ENCODE results near the gene SESTD1. TPM values are rescaled to one million over a fixed set of nuclear protein-coding genes. Genes with fewer than 3 reads are reported as not detected.

Gene SESTD1
- total RNA-seq, 2 experiments from 2014 or later, result 8.7 to 10.2 TPM

DNA sequence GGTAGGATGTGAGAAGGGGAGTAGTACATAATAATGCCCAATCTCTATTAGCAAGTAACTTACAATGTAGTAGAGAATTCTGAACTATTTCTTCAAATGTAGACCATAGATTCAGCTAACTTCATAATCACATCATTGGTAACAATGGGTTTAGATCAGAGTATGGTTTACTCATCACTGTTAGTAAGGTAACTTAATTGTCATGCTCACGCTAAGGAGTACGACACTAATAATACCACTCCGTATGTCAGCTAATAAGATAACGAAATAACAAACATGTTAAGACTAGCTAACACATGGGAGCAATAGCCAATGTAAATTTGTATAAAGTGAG, 158.3 kb downstream of the SESTD1 start:
- intact Hi-C loops (cut with DNase I, micrococcal nuclease), result no loop called here
- Histone ChIP-seq H3K36me3 (ENCODE audit: insufficient read depth, low read length) (no peaks in the 10 kb centered on the region), H3K4me1 (ENCODE audit: insufficient read depth, low read length) (no peaks in the 10 kb centered on the region), H3K27me3 (ENCODE audit: control insufficient read depth in 1 of 2, insufficient read depth in 2 of 2, low read length in 2 of 2) (no peaks in the 10 kb centered on the region), H3K27ac (ENCODE audit: low read depth in 1 of 2, low read length in 2 of 2) (no peak overlapping the region), H3K9me3 (ENCODE audit: control insufficient read depth in 1 of 2, insufficient read depth in 1 of 2, low read length in 2 of 2) (no peaks in the 10 kb centered on the region), H3K4me3 (ENCODE audit: low read length) (no peak overlapping the region)
- no peaks in the 10 kb centered on the region for H3K36me3 Mint-ChIP-seq (ENCODE audit: low read depth)
- H3K27ac Mint-ChIP-seq, result no peak overlapping the region
- CTCF ChIA-PET, result no interaction called here
- POLR2A ChIA-PET, result interaction anchor here (1.4 to 1.7 kb wide), 2 partner anchors 15 to 75 kb away, joined by 3 read pairs; no protein-coding TSS in a partner anchor
- DNase-seq, result no peak
- TF ChIP-seq, protein P1, sequence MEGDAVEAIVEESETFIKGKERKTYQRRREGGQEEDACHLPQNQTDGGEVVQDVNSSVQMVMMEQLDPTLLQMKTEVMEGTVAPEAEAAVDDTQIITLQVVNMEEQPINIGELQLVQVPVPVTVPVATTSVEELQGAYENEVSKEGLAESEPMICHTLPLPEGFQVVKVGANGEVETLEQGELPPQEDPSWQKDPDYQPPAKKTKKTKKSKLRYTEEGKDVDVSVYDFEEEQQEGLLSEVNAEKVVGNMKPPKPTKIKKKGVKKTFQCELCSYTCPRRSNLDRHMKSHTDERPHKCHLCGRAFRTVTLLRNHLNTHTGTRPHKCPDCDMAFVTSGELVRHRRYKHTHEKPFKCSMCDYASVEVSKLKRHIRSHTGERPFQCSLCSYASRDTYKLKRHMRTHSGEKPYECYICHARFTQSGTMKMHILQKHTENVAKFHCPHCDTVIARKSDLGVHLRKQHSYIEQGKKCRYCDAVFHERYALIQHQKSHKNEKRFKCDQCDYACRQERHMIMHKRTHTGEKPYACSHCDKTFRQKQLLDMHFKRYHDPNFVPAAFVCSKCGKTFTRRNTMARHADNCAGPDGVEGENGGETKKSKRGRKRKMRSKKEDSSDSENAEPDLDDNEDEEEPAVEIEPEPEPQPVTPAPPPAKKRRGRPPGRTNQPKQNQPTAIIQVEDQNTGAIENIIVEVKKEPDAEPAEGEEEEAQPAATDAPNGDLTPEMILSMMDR (IDR thresholded peaks at IDR 0.05), result no peak
- H3K27me3 Mint-ChIP-seq, result no peaks in the 10 kb centered on the region
- H3K9me3 Mint-ChIP-seq, result no peaks in the 10 kb centered on the region
- peaks cover 27% of the 10 kb centered on the region for H3K4me1 Mint-ChIP-seq (ENCODE audit: low read depth)
- no peak for ATAC-seq (ENCODE audit: poor library complexity)
- no peak overlapping the region for H3K4me3 Mint-ChIP-seq

DNA sequence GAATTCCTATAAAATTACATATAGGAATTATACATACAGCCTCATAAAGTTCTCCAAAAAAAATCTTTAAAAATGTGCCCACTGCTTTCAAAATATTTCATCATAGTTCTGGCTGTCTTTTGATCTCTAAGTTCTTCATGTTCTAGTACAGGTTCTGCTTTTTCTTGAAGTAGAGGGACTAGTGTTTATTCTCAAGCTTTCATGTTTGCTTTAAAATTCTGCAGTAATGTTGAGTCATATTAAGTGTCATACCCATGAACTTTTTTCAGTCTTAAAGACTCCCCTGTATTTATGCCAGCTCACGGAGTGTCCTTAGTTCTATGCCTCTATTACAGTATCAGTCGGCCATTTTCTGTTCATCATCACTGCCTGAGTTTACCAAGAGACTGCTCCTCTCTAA, 159.9 kb downstream of the SESTD1 start:
- Mint-ChIP-seq H3K27ac (no peak overlapping the region), H3K9me3 (no peaks in the 10 kb centered on the region), H3K4me3 (no peak overlapping the region), H3K27me3 (no peaks in the 10 kb centered on the region), H3K36me3 (ENCODE audit: low read depth) (no peaks in the 10 kb centered on the region), H3K4me1 (ENCODE audit: low read depth) (peaks cover 27% of the 10 kb centered on the region)
- no peak overlapping the region for H3K4me3 ChIP-seq (ENCODE audit: low read length)
- ChIA-PET CTCF (no interaction called here), POLR2A (no interaction called here)
- ATAC-seq (ENCODE audit: poor library complexity) (no peak), DNase-seq (no peak)
- intact Hi-C loops (cut with DNase I, micrococcal nuclease), result no loop called here
- no peaks in the 10 kb centered on the region for H3K36me3 ChIP-seq (ENCODE audit: insufficient read depth, low read length)
- TF ChIP-seq, protein P1 (IDR thresholded peaks at IDR 0.05), result no peak
- H3K27me3 ChIP-seq (ENCODE audit: control insufficient read depth in 1 of 2, insufficient read depth in 2 of 2, low read length in 2 of 2), result no peaks in the 10 kb centered on the region
- no peaks in the 10 kb centered on the region for H3K9me3 ChIP-seq (ENCODE audit: control insufficient read depth in 1 of 2, insufficient read depth in 1 of 2, low read length in 2 of 2)
- no peak overlapping the region for H3K27ac ChIP-seq (ENCODE audit: low read depth in 1 of 2, low read length in 2 of 2)
- H3K4me1 ChIP-seq (ENCODE audit: insufficient read depth, low read length), result no peaks in the 10 kb centered on the region

DNA sequence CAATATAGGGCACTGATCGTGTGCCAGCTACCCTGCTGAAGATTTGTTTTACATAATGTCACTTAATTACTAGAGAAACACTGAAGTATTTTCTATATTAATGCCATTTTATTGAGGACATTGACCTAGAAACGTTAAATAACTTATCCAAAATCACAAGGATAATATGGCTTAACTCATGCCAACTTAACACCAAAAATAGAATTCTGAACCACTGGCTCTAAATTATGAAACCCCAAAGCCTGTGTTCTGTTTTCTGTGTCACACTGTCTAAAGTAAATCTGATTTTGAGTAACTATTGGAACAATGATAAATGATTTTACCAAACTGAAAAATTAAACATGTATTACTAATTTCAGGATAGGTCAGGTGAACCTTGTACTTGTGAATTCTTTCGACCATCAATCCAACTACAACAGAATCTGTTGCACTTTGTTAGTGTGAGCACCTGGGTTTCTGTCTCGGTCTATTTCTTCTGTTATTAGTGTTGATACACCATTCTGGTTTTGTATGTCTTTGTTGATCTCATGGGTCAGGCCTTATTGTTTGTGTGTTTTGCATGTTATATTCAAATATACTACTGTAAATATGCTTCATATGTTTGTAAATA, 166.4 kb downstream of the SESTD1 start:
- ATAC-seq (ENCODE audit: poor library complexity) (no peak), DNase-seq (no peak)
- H3K27ac ChIP-seq (ENCODE audit: low read depth in 1 of 2, low read length in 2 of 2), result no peak overlapping the region
- ChIA-PET CTCF (no interaction called here), POLR2A (no interaction called here)
- Mint-ChIP-seq H3K4me1 (ENCODE audit: low read depth) (peaks cover 22% of the 10 kb centered on the region), H3K27me3 (no peaks in the 10 kb centered on the region), H3K9me3 (no peaks in the 10 kb centered on the region), H3K27ac (no peak overlapping the region), H3K36me3 (ENCODE audit: low read depth) (no peaks in the 10 kb centered on the region), H3K4me3 (no peak overlapping the region)
- intact Hi-C loops (cut with DNase I, micrococcal nuclease), result no loop called here
- H3K36me3 ChIP-seq (ENCODE audit: insufficient read depth, low read length), result no peaks in the 10 kb centered on the region
- H3K27me3 ChIP-seq (ENCODE audit: control insufficient read depth in 1 of 2, insufficient read depth in 2 of 2, low read length in 2 of 2), result no peaks in the 10 kb centered on the region
- peaks cover 14% of the 10 kb centered on the region for H3K4me1 ChIP-seq (ENCODE audit: insufficient read depth, low read length)
- H3K4me3 ChIP-seq (ENCODE audit: low read length), result no peak overlapping the region
- TF ChIP-seq, protein P1 (IDR thresholded peaks at IDR 0.05), result no peak
- H3K9me3 ChIP-seq (ENCODE audit: control insufficient read depth in 1 of 2, insufficient read depth in 1 of 2, low read length in 2 of 2), result no peaks in the 10 kb centered on the region

Data from CD4-positive, alpha-beta T cell (primary cell).